ENCODE data around the gene PRDM1.
A peak's percentile ranks its signal among the peaks of the same experiment; 100 is the strongest.

The PRDM1 gene

GRCh38 chr6:106098383-106099234, 12.5 kb downstream of the PRDM1 start:
- no peak for DNase-seq

DNA sequence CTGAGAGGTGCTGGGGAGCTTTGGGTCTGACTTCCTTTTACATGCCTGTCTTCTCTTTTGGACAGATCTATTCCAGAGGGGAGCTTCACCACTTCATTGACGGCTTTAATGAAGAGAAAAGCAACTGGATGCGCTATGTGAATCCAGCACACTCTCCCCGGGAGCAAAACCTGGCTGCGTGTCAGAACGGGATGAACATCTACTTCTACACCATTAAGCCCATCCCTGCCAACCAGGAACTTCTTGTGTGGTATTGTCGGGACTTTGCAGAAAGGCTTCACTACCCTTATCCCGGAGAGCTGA, 13.1 kb downstream of the PRDM1 start:
- no peak for DNase-seq

GRCh38 chr6:106100755-106101154, 14.6 kb downstream of the PRDM1 start:
- no peak for DNase-seq

GRCh38 chr6:106101466-106101865, 15.3 kb downstream of the PRDM1 start:
- DNase-seq, result no peak

GRCh38 chr6:106102034-106102433, 15.9 kb downstream of the PRDM1 start:
- DNase-seq, result no peak

- DNase-seq, result no peak
These were observed 17.0 kb downstream of the PRDM1 start for GRCh38 chr6:106102967-106103727.

DNA sequence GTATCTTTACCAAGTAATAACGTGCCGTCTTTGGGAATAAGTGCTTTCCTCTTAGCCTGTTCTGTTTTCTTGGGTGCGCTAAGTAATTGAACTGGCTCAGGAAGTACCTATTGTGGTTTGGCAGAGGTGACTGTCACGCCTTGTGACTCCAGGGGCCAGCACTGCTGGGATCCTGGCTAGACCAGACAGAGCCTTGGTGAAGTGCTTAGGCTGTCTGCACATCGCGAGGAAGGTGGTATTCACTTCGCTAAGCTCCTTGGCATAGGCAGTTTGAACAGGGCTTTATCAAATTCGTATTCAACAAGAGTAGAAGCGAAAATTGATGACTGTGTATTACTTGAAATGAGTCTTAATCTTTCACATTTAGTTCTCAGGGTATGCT, 17.6 kb downstream of the PRDM1 start:
- DNase-seq, result no peak

DNA sequence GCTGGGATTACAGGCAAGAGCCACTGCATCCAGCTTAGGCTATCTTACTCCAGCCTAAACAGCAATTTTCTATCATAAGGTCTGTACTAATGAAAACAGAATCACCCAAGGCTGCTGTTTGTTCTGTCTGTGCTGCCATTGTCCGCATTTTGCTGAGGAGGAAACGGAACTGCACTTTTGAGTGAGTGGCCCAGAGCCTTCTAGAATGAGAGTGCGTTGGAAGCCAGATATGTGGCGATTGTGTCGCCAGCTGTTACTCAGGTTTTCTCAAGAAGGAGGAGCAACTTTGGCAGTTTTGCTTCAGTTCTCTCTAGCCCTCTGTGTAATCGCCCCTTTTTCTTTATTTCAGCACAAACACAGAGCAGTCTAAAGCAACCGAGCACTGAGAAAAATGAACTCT, 18.3 kb downstream of the PRDM1 start:
- DNase-seq, result no peak

GRCh38 chr6:106104941-106105340, 18.8 kb downstream of the PRDM1 start:
- DNase-seq, result no peak

DNA sequence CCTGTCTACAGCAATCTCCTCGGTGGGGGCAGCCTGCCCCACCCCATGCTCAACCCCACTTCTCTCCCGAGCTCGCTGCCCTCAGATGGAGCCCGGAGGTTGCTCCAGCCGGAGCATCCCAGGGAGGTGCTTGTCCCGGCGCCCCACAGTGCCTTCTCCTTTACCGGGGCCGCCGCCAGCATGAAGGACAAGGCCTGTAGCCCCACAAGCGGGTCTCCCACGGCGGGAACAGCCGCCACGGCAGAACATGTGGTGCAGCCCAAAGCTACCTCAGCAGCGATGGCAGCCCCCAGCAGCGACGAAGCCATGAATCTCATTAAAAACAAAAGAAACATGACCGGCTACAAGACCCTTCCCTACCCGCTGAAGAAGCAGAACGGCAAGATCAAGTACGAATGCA, 19.4 kb downstream of the PRDM1 start:
- DNase-seq, result no peak

DNA sequence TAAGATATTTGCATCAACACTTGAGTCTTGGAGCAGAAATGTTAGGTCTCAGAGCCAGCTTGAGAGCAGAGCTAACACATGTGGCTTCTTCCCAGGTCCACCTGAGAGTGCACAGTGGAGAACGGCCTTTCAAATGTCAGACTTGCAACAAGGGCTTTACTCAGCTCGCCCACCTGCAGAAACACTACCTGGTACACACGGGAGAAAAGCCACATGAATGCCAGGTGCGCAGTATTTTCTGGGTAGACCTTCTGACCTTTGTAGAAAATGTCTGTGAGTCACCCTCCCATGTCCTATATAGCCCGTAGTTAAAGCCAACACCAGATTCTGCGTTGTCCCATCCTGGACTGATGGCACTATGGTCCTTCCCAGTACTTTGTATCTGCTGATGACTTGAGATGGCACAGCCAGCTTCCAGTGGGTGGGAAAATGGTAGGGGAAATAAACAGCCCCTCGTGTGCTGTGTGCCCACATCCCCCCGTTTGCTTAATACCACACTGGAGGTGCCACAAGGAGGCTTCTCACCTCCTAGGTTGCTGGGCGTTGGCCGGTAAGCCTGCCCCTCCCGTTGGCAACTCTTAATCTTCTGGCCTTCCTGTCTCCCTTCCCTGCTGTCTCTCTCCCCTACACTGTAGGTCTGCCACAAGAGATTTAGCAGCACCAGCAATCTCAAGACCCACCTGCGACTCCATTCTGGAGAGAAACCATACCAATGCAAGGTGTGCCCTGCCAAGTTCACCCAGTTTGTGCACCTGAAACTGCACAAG, 20.3 kb downstream of the PRDM1 start:
- DNase-seq, result no peak

GRCh38 chr6:106107043-106107613, 21.0 kb downstream of the PRDM1 start:
- DNase-seq, result no peak

- DNase-seq, result no peak
These were observed 22.0 kb downstream of the PRDM1 start for GRCh38 chr6:106108129-106108528.

DNA sequence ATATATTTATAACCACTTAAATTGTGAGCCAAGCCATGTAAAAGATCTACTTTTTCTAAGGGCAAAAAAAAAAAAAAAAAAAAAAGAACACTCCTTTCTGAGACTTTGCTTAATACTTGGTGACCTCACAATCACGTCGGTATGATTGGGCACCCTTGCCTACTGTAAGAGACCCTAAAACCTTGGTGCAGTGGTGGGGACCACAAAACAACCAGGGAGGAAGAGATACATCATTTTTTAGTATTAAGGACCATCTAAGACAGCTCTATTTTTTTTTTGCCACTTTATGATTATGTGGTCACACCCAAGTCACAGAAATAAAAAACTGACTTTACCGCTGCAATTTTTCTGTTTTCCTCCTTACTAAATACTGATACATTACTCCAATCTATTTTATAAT, 22.9 kb downstream of the PRDM1 start:
- no peak for DNase-seq

DNA sequence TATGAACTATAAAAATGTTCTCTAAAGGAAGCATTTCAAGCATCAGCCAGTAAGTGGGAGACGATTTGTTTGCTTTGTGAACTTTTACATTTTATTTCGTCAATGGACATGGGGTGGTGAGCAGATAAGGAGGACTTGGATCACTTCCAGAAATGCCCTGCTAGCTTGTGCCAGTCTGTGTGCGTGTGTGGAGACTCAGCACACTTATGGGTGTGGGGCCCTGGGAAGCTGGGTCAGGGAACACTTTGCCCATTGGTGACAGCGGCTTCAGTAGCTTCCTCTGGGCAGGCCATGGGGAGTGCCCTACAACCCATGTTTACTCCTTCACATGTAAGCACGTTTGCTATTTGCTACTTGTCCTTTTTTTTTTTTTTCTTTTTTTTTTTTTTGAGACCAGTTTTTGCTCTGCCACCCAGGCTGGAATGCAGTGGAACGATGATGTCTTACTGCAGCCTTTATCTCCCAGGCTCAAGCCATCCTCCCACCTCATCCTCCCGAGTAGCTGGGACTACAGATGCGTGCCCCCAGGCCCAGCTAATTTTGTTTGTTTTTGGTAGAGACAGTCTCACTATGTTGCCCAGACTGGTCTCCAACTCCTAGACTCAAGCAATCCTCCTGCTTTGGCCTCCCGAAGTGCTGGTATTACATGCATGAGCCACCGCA, 24.2 kb downstream of the PRDM1 start:
- no peak for DNase-seq

DNA sequence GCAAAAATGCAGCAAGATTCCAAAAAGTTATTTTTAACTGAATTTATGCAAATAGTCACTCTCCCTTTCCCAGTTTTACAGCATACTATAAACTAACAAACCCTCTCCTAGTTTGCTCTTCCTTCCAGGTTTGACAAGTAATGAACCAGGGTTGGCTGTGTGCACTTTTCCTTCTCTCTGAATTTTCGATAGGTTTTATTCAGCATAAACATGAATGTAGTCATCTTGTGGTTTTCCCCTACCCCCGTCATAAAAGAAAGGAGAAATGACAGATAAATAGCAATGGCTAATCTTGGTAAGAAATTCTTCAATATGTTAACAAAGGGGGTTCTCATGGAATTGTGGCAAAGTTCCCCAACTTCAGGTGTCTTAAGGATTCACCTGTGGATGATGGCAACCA, 26.3 kb downstream of the PRDM1 start:
- no peak for DNase-seq

GRCh38 chr6:106113256-106113959, 27.3 kb downstream of the PRDM1 start:
- no peak for DNase-seq

- no peak for DNase-seq
These were observed 28.4 kb downstream of the PRDM1 start for GRCh38 chr6:106114492-106114891.

GRCh38 chr6:106115286-106115685, 29.1 kb downstream of the PRDM1 start:
- no peak for DNase-seq

- DNase-seq, result peak; percentile 1
These were observed 30.1 kb downstream of the PRDM1 start for GRCh38 chr6:106116125-106116832.

GRCh38 chr6:106117579-106117978, 31.4 kb downstream of the PRDM1 start:
- DNase-seq, result no peak

Measured in COR-L47 (cell line).